CD4-positive, alpha-beta T cell treated with Interleukin-17A for 4 hours (primary cell): ENCODE measurements around the gene PELI1.
"Not testable (repeated sequence)": the region's sequence is repeated elsewhere in the genome, so short reads cannot be mapped to it uniquely, and the experiment has no call there.

Experiments
- DNase-seq: peaks from one replicate; pipeline ENCODE4 v3.0.0-alpha.2; 2020; ENCODE audit warnings: mixed read lengths

The PELI1 gene

GRCh38 chr2:64120928-64121327 lies 23.3 kb downstream of the PELI1 start:
- no peak for DNase-seq

- DNase-seq, result no peak
Observed at GRCh38 chr2:64120008-64120407, 24.2 kb downstream of the PELI1 start.

- DNase-seq, result no peak
Observed at GRCh38 chr2:64119369-64119768, 24.9 kb downstream of the PELI1 start.

- no peak for DNase-seq
Observed at GRCh38 chr2:64115808-64116598, 28.2 kb downstream of the PELI1 start.

GRCh38 chr2:64114912-64115277 lies 29.3 kb downstream of the PELI1 start:
- no peak for DNase-seq

GRCh38 chr2:64114063-64114911 lies 29.9 kb downstream of the PELI1 start:
- no peak for DNase-seq

GRCh38 chr2:64112016-64112415 lies 32.2 kb downstream of the PELI1 start:
- DNase-seq, result no peak

- DNase-seq, result no peak
Observed at GRCh38 chr2:64111426-64111825, 32.8 kb downstream of the PELI1 start.

GRCh38 chr2:64108666-64109241 lies 35.5 kb downstream of the PELI1 start:
- DNase-seq, result no peak

GRCh38 chr2:64106481-64106880 lies 37.7 kb downstream of the PELI1 start:
- no peak for DNase-seq

- DNase-seq, result no peak
Observed at GRCh38 chr2:64105670-64106461, 38.4 kb downstream of the PELI1 start.

- DNase-seq, result no peak
Observed at GRCh38 chr2:64104933-64105332, 39.3 kb downstream of the PELI1 start.

GRCh38 chr2:64102736-64103135 lies 41.5 kb downstream of the PELI1 start:
- DNase-seq, result not testable (repeated sequence)

GRCh38 chr2:64101141-64101591 lies 43.1 kb downstream of the PELI1 start:
- no peak for DNase-seq

GRCh38 chr2:64100584-64100983 lies 43.6 kb downstream of the PELI1 start:
- not testable (repeated sequence) for DNase-seq

GRCh38 chr2:64094663-64095382 lies 49.4 kb downstream of the PELI1 start:
- DNase-seq, result no peak

GRCh38 chr2:64093341-64093740 lies 50.9 kb downstream of the PELI1 start:
- DNase-seq, result no peak

- DNase-seq, result no peak
Observed at GRCh38 chr2:64092502-64092901, 51.7 kb downstream of the PELI1 start.

- no peak for DNase-seq
Observed at GRCh38 chr2:64090264-64090663, 54.0 kb downstream of the PELI1 start.

GRCh38 chr2:64086347-64087082 lies 57.7 kb downstream of the PELI1 start:
- no peak for DNase-seq

GRCh38 chr2:64085936-64086335 lies 58.3 kb downstream of the PELI1 start:
- no peak for DNase-seq
